Parathyroid adenoma (tissue), 2 donors: ENCODE data around the gene TRPV3.
"Not testable (repeated sequence)": the region's sequence is repeated elsewhere in the genome, so short reads cannot be mapped to it uniquely, and the experiment has no call there.

Experiments
- H2AFZ ChIP-seq: fragments of 300-600 bp; sonication (generic); one replicate; pipeline ENCODE4 v1.7.0; 2017; ENCODE audit warnings: antibody characterized with exemption, mild to moderate bottlenecking
- H3K27ac ChIP-seq: fragments of 300-600 bp; sonication (generic); one replicate; pipeline ENCODE4 v1.7.0; 2017
- H3K27me3 ChIP-seq: fragments of 300-600 bp; sonication (generic); one replicate; pipeline ENCODE4 v1.7.0; 2017; ENCODE audit warnings: low read length; ENCODE audit not compliant: control insufficient read depth, insufficient read depth
- H3K36me3 ChIP-seq: fragments of 300-600 bp; sonication (generic); one replicate; pipeline ENCODE4 v1.7.0; 2017; ENCODE audit warnings: low read length; ENCODE audit not compliant: control insufficient read depth, insufficient read depth
- H3K4me1 ChIP-seq: fragments of 300-600 bp; sonication (generic); one replicate; pipeline ENCODE4 v1.7.0; 2017; ENCODE audit warnings: control low read depth
- H3K4me2 ChIP-seq: fragments of 300-600 bp; sonication (generic); one replicate; pipeline ENCODE4 v1.7.0; 2017; ENCODE audit warnings: low read length
- H3K4me3 ChIP-seq: fragments of 300-600 bp; sonication (generic); one replicate; pipeline ENCODE4 v1.7.0; 2017; ENCODE audit warnings: low read depth, low read length
- H3K79me2 ChIP-seq: fragments of 300-600 bp; sonication (generic); one replicate; pipeline ENCODE4 v1.7.0; 2017; ENCODE audit warnings: control low read depth
- H3K9ac ChIP-seq: fragments of 300-600 bp; sonication (generic); one replicate; pipeline ENCODE4 v1.7.0; 2017; ENCODE audit warnings: mild to moderate bottlenecking
- H3K9me3 ChIP-seq: fragments of 300-600 bp; sonication (generic); one replicate; pipeline ENCODE4 v1.7.0; 2017; ENCODE audit warnings: low read length; ENCODE audit not compliant: control insufficient read depth
- CTCF ChIP-seq: fragments of 300-600 bp; sonication (generic); IDR thresholded peaks from one replicate; pipeline ENCODE4 v1.7.0; 2017; ENCODE audit warnings: antibody characterized with exemption, mild to moderate bottlenecking
- donor health status: primary hyperparathyroidism.

The TRPV3 gene

GRCh38 chr17:3589784-3590183 is 32.2 kb upstream of the TRPV3 start:
- no peaks in the 10 kb centered on the region for H3K9me3 ChIP-seq
- H2AFZ ChIP-seq: no peak overlapping the region
- H3K9ac ChIP-seq: no peak overlapping the region
- TF ChIP-seq CTCF: no peak
- no peaks in the 10 kb centered on the region for H3K27me3 ChIP-seq
- H3K36me3 ChIP-seq: no peaks in the 10 kb centered on the region
- H3K4me3 ChIP-seq: no peak overlapping the region
- H3K4me1 ChIP-seq: no peaks in the 10 kb centered on the region
- H3K4me2 ChIP-seq: no peak overlapping the region
- H3K79me2 ChIP-seq: no peaks in the 10 kb centered on the region
- H3K27ac ChIP-seq: no peak overlapping the region

- H3K27ac ChIP-seq: no peak overlapping the region
- H3K36me3 ChIP-seq: no peaks in the 10 kb centered on the region
- no peaks in the 10 kb centered on the region for H3K4me1 ChIP-seq
- H3K4me2 ChIP-seq: no peak overlapping the region
- H3K9ac ChIP-seq: no peak overlapping the region
- H3K4me3 ChIP-seq: no peak overlapping the region
- no peaks in the 10 kb centered on the region for H3K27me3 ChIP-seq
- H2AFZ ChIP-seq: no peak overlapping the region
- H3K9me3 ChIP-seq: no peaks in the 10 kb centered on the region
- no peak for TF ChIP-seq CTCF
- no peaks in the 10 kb centered on the region for H3K79me2 ChIP-seq
These were observed 28.2 kb upstream of the TRPV3 start for GRCh38 chr17:3585826-3586225.

- no peak overlapping the region for H2AFZ ChIP-seq
- no peaks in the 10 kb centered on the region for H3K79me2 ChIP-seq
- H3K4me1 ChIP-seq: no peaks in the 10 kb centered on the region
- no peak overlapping the region for H3K27ac ChIP-seq
- H3K9ac ChIP-seq: no peak overlapping the region
- no peaks in the 10 kb centered on the region for H3K27me3 ChIP-seq
- no peak overlapping the region for H3K4me3 ChIP-seq
- H3K4me2 ChIP-seq: no peak overlapping the region
- no peaks in the 10 kb centered on the region for H3K36me3 ChIP-seq
- H3K9me3 ChIP-seq: no peaks in the 10 kb centered on the region
- no peak for TF ChIP-seq CTCF
These were observed 25.8 kb upstream of the TRPV3 start for GRCh38 chr17:3583456-3583855.

GRCh38 chr17:3582915-3583314 is 25.3 kb upstream of the TRPV3 start:
- Histone ChIP-seq H3K4me3 (no peak overlapping the region), H2AFZ (no peak overlapping the region), H3K36me3 (no peaks in the 10 kb centered on the region), H3K79me2 (no peaks in the 10 kb centered on the region), H3K9ac (no peak overlapping the region), H3K4me1 (no peaks in the 10 kb centered on the region), H3K4me2 (no peak overlapping the region), H3K9me3 (no peaks in the 10 kb centered on the region), H3K27me3 (no peaks in the 10 kb centered on the region), H3K27ac (no peak overlapping the region)
- TF ChIP-seq CTCF: no peak

- H3K4me2 ChIP-seq, H3K4me1 ChIP-seq, H3K27ac ChIP-seq, H2AFZ ChIP-seq, H3K36me3 ChIP-seq, H3K79me2 ChIP-seq, H3K9me3 ChIP-seq, H3K4me3 ChIP-seq, H3K27me3 ChIP-seq, H3K9ac ChIP-seq: not testable (repeated sequence)
These were observed 21.1 kb upstream of the TRPV3 start for GRCh38 chr17:3578667-3579066.
